SKM-1 (cell line): Measurements from ENCODE around the gene POLK.
"Not testable (repeated sequence)": the region's sequence is repeated elsewhere in the genome, so short reads cannot be mapped to it uniquely, and the experiment has no call there.

Experiments
- DNase-seq: peaks from one replicate; lab custom pipeline; 2025; ENCODE audit not compliant: unreplicated experiment; lab: John Stamatoyannopoulos, UW

The POLK gene

DNA sequence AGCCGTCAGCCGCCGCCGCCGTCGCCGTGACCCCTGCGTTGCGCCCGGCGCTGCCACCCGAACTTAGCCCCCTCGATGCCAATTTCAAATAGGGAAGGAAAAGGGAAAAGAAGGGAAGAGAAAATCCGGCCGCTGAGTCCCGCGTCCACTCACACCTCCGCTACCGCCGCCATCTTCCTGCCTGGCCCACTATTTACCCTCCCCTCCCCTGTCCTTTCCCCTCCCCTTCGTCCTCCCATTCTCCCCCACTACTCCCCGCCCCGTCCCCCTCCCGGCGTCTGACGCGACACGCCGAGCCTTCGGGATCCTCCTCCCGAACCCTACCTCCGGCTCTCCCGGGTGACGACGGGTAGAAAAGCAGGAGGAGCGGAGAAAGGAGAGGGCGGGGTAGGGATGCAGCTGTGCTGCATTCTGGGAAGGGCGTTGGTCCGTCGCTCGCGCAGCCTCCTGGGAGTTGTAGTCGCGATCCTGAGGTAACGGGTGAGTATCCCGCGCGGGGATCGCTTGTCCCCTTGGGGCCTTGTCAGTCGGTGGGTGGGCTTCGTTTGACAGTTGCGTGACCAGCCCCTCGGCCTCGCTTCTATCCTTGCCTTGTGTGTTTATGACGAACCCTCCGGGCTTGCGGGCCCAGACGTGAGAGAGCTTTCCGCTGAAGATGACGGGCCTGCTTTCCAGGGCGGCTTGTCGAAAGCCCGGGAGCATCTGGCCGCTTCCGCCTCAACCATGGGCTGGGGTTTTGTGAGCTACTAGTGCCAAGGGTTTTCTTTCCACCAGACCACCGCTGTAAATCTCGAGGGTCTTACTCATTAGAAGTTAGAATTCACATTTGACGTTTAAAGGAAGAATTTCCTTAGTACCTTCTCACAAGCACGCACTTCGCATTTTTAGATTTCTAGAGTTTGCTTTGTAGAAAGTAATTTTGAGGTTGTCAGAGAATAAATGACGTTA, at the start of gene POLK, which contains the start of gene CERT1:
POLK (plus strand) TSS at position 457 of the 948 bp plus-strand sequence.
CERT1 (minus strand) TSS at position 195 of the 948 bp plus-strand sequence. CDS start 422 bp downstream, outside the sequence.
- DNase-seq = peak; percentile 93

- no peak for DNase-seq
Measured at GRCh38 chr5:75463726-75464125, 48.0 kb upstream of the POLK start.

DNA sequence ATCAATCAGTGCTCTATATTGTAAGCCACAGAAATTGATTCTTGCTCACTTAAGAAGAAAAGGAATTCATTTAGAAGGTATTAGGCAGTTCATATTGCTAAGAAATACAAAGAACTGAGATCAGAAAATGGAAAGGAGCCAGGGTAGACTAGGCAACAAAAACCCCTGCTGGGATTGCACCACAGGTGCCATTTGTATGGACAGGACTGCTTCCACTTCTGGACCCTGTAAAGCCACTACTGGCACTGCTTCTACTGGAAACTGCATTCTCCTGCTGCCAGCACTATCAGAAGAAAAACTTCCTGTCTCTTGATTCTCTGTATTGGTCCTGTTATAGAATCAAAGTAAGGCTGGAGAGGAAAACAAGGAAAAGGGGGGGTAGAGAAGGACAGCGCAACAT, 46.2 kb upstream of the POLK start:
- no peak for DNase-seq

DNA sequence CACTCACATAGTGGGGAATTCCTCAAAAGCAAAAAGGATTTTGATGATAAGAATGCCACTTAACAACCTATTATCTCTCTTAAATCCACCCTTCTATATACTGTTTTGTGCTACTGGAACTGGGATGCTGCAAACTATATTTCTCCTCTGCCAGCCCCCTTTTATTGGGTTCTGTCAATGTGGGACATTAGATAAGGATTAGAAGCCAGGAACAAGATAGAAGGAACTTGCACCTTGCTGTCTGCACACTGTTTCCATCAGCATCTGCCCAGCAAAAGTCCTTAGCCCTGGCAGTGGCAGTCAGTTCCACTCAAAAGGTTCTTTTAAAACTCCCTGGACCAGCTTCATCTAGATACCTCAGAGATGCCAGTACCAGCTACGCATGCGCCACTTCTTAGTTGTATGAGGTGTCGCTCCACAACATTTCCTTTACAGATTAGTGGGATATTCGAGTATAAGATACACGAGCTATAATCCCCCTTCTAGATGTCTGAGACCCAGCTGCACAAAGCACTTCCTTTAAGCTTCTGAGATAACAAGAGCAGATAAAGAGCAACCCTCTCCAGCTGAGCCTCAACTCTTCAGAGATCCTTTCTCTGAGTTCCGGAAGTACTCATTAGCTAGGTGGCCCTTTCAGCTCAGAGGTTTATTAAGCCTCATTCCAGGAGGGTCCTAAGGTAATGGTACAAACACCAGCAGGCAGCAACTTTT, 45.5 kb upstream of the POLK start:
- DNase-seq = no peak

DNA sequence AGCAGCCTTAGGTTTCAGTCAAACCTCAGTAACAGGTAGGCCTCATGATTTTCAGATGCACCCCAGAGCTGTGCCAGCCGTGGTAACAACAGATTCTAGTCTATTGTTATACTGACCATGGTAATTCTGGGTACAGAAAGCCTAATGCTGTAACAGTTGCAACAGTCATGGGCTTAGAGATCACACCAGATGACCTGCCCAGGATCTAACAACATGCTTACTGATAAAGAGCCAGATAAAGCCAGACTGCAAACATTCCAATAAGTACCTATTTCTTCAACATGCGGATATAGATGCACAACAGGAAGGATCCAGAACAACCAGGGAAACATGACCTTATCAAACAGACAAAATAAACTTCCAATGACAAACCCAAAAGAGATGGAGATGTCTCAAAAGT, 43.1 kb upstream of the POLK start:
- no peak for DNase-seq

GRCh38 chr5:75469017-75469416, 42.7 kb upstream of the POLK start:
- DNase-seq = no peak

GRCh38 chr5:75471193-75471592, 40.5 kb upstream of the POLK start:
- DNase-seq = no peak

DNA sequence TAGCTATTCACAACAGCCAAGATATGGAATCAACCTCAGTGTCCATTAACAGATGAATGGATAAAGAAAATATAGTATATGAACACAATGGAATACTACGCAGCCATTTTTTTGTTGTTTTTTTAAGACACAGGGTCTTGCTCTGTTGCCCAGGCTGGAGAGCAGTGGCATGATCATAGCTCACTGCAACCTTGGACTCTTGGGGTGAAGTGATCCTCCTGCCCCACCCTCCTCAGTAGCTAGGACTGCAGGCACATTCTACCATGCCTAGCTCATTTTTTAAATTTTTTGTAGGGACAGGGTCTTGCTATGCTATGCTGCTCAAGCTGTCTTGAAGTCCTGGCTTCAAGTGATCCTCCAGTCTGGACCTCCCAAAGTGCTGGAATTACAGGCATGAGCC, 38.7 kb upstream of the POLK start:
- no peak for DNase-seq

GRCh38 chr5:75473463-75473862, 38.2 kb upstream of the POLK start:
- DNase-seq = no peak

DNA sequence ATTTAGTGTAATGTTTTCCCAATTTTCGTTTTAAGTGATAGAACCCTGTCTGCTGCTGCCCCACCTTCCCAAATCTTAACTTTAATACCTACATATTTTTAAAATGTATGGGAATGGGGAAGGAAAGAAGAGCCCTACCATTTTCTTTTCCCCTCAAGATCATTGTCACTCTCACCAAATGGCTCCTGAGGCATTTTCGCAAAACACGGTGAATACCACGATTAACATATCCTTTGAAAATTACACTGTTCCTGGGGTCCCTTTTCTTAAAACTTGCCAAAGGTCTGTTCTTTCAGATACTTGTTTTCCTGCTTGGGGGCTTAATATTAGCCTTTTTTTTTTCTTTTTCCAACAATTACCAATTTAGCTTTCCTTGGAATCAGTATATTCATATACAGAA, 36.3 kb upstream of the POLK start:
- DNase-seq = no peak

DNA sequence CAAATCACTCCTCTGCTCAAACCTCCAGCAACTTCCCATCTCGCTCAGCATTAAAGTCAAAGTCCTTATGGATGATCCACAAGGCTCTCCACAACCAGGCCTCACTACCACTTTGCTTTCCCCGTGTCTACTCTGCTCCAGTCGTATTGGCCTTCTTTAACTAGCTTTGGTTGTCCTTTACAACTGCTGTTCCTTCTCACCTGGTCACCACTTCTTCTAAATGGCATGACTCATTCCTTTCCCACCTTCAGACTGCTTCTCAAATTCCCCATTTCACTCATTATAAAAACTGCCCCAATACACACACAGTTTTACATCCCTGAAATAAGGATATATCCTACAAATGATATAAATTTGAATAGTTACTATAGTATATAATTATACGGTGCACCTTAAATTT, 30.7 kb upstream of the POLK start:
- no peak for DNase-seq

DNA sequence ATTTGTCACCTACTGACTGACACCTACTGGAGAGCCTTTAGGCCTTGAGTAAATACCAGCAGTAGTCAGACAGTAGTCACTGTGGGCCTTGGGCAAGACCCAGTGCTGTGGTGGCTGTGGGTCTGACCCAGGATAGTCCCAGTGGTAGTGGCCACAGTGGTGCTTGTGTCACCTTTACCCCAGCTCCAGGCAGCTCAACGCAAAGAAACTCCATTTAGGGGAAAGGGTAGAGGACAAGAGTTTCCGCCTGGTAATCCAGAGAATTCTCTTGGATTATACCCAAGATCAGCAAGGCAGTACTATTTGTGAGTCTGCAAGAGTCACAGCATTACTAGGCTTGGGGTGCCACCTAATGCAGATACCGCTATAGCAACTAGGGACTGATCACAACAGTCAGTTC, 29.2 kb upstream of the POLK start:
- no peak for DNase-seq

DNA sequence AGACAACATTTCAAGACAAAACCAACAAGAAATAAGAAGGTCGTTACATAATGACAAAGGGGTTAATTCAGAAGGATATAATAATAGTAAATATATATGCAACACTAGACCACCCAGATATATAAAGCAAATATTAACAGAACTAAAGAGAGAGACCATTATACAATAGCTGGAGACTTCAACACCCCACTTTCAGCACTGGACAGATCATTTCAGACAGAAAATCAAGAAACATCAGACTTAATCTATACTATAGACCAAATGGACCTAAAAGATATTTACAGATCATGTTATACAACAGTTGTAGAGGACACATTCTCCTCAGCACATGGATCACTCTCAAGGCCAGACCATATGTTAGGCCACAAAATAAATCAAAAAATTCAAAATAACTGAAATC, 27.1 kb upstream of the POLK start:
- no peak for DNase-seq

DNA sequence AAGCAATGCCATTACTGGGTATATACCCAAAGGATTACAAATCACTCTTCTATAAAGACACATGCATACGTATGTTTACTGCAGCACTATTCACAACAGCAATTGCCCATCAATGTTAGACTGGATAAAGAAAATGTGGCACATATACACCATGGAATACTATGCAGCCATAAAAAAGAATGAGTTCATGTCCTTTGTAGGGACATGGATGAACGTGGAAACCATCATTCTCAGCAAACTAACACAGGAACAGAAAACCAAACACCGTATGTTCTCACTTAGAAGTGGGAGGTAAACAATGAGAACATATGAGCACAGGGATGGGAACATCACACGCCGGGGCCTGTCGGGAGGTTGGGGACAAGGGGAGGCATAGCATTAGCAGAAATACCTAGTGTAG, 21.8 kb upstream of the POLK start:
- not testable (repeated sequence) for DNase-seq

DNA sequence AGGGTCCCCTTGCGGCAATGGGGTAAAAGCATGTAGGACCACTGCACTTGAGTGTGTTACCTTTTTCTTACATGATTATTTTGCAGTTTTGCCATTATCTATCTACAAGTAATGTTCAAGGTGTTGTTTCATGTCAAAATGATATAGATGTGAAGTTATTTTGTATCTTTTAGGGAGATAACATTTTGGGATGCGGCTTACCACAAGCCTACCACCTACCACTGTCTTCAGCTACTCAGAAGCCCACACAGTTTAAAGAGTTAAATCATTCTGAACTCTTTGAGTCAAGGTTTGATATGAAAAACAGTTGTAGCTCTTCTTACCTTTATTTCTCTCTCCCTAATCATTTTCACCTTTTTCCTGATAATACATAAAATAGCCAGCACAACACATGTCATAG, 20.1 kb upstream of the POLK start:
- no peak for DNase-seq

DNA sequence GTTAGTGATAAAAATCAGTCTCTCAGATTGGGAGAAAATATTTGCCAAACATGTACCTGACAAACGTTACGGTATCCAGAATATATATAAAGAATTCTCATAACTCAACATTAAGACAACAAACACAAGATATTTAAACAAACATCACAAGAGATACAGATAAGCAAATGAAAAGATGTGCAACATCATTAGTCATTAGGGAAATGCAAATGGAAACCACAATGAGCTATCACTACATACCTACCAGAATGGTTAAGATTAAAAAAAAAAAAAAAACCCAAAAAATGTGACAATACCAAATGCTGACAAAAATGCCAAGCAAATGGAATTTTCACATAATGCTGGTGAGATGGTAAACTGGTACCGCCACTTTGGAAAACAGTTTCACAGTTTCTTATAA, 15.7 kb upstream of the POLK start:
- no peak for DNase-seq

DNA sequence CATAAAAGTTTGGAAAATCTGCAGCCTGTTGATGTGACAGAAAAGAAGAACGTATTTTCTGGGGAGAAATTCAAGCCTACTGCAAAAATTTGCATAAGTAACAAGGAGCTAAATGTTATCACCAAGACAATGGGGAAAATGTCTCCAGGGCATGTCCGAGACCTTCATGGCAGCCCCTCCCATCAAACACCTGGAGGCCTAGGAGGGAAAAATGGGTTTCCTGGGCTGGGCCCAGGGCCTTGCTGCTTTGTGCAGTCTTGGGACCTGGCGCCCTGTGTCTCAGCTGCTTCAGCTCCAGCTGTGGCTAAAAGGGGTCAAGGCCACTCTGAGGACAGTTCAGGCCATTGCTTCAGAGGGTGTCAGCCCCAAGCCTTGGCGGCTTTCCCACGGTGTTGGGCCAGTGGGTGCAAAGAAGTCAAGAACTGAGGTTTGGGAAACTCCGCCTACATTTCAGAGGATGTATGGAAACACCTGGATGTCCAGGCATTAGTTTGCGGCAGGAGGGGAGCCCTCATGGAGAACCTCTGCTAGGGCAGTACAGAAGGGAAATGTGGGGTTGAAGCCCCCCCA, 13.4 kb upstream of the POLK start:
- no peak for DNase-seq

DNA sequence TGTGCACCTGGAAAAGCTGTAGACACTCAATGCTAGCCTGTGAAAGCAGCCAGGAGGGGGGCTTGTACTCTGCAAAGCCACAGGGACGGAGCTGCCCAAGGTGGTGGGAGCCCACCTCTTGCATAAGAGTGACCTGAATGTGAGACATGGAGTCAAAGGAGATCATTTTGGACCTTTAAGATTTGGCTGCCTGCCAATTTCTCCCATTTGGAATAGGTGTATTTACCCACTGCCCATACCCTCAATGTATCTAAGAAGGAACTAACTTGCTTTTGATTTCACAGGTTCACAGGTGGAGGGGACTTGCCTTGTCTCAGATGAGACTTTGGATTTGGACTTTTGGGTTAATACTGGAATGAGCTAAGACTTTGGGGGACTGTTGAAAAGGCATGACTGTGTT, 12.8 kb upstream of the POLK start:
- DNase-seq = not testable (repeated sequence)

- not testable (repeated sequence) for DNase-seq
Measured at GRCh38 chr5:75505112-75505511, 6.6 kb upstream of the POLK start.

DNA sequence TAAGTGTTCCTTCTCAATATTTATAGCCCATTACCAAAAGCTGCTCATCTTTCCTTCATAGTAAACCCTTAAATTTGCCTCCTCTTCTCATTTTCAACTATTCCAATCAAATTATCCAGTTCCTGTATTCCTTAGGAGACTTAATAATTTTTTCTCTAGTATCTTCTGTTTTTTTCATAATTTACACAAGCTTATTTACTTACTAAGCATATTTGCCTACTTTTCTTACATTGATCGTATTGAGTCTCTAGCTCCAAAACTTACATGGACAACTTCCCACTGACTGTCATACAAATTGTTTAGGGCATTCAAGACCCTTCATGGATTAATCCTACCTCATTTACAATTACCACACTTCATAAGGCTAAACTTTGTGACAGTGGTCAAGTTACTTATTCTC, 3.9 kb upstream of the POLK start:
- no peak for DNase-seq

DNA sequence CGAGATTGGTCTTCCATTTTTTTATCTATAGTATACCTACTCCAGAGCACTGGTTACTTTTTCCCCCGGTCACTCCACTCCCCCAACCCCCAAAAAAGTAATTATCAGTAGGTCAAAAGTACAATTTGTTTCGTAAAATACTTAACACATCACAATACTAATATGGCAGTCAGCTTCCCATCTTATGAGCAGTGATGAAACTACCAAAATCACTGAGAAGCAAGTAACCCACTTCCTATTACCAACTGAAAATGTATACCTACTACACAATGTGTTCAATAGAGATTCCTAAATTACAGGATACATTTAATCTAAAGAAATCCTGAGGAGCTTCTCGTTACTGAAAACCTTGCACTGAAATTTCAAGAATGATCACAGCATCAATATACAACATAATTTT, 2.1 kb upstream of the POLK start:
- peak; percentile 23 for DNase-seq

DNA sequence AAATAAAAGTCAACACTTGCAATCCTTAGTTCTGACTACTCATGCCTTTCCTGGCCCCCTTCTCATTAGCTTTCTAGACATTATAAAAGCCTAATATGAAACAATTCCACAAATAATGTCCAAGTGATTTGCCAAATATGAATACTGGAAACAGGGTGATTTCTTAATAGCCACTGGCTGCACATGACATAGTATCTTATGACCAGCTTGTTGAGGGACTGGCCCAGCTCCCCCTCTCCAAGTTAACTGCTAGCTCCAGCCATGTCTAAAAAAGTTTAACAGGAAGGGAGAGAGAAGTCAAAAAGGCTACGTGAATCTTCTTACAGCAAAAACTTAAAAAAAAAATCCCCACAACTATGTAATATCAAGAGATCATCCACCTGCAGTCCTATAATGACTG, 1.7 kb upstream of the POLK start:
- DNase-seq = no peak
